ENCODE data around the gene HSD17B13.
"Not testable (repeated sequence)": the region's sequence is repeated elsewhere in the genome, so short reads cannot be mapped to it uniquely, and the experiment has no call there.

Gene HSD17B13

GRCh38 chr4:87315000-87315399 lies 7.7 kb downstream of the HSD17B13 start:
- DNase-seq = not testable (repeated sequence)

GRCh38 chr4:87313756-87314155 lies 8.9 kb downstream of the HSD17B13 start:
- DNase-seq = no peak

- no peak for DNase-seq
Measured at GRCh38 chr4:87311684-87312083, 11.0 kb downstream of the HSD17B13 start.

- DNase-seq = no peak
Measured at GRCh38 chr4:87310691-87311335, 11.9 kb downstream of the HSD17B13 start.

- no peak for DNase-seq
Measured at GRCh38 chr4:87309625-87310024, 13.1 kb downstream of the HSD17B13 start.

- no peak for DNase-seq
Measured at GRCh38 chr4:87306056-87306455, 16.6 kb downstream of the HSD17B13 start.

- no peak for DNase-seq
Measured at GRCh38 chr4:87305562-87305961, 17.1 kb downstream of the HSD17B13 start.

- DNase-seq = no peak
Measured at GRCh38 chr4:87304745-87305432, 17.8 kb downstream of the HSD17B13 start.

GRCh38 chr4:87299898-87300297 lies 22.8 kb downstream of the HSD17B13 start:
- no peak for DNase-seq

GRCh38 chr4:87298362-87298761 lies 24.3 kb downstream of the HSD17B13 start:
- no peak for DNase-seq

GRCh38 chr4:87294911-87295310 lies 27.8 kb downstream of the HSD17B13 start:
- DNase-seq = not testable (repeated sequence)

GRCh38 chr4:87293889-87294288 lies 28.8 kb downstream of the HSD17B13 start:
- not testable (repeated sequence) for DNase-seq

GRCh38 chr4:87286970-87287369 lies 35.7 kb downstream of the HSD17B13 start:
- DNase-seq = no peak

GRCh38 chr4:87284268-87284667 lies 38.4 kb downstream of the HSD17B13 start:
- DNase-seq = not testable (repeated sequence)

GRCh38 chr4:87283151-87283550 lies 39.5 kb downstream of the HSD17B13 start:
- DNase-seq = no peak

- peak; percentile 46 for DNase-seq
Measured at GRCh38 chr4:87281603-87282002, 41.1 kb downstream of the HSD17B13 start.

- no peak for DNase-seq
Measured at GRCh38 chr4:87278335-87278794, 44.3 kb downstream of the HSD17B13 start.

- DNase-seq = no peak
Measured at GRCh38 chr4:87275311-87275710, 47.4 kb downstream of the HSD17B13 start.

- no peak for DNase-seq
Measured at GRCh38 chr4:87274803-87275202, 47.9 kb downstream of the HSD17B13 start.

- DNase-seq = no peak
Measured at GRCh38 chr4:87274327-87274726, 48.4 kb downstream of the HSD17B13 start.

GRCh38 chr4:87270825-87271224 lies 51.9 kb downstream of the HSD17B13 start:
- DNase-seq = no peak

- peak; percentile 48 for DNase-seq
Measured at GRCh38 chr4:87270144-87270543, 52.5 kb downstream of the HSD17B13 start.

GRCh38 chr4:87268411-87268810 lies 54.3 kb downstream of the HSD17B13 start:
- DNase-seq = no peak

- DNase-seq = no peak
Measured at GRCh38 chr4:87266986-87267385, 55.7 kb downstream of the HSD17B13 start.

- no peak for DNase-seq
Measured at GRCh38 chr4:87262886-87263285, 59.8 kb downstream of the HSD17B13 start.

Data from hematopoietic multipotent progenitor cell treated with erythropoietin and hydrocortisone succinate and interleukin-3 and kit ligand, for 8 days (in vitro differentiated cells).